Activated CD4-positive, alpha-beta T cell treated with anti-CD3 and anti-CD28 coated beads, Interleukin-2, amount 10 ng/mL, durations not matched to agents 7 days and 5 days (primary cell): ENCODE measurements around the gene SLTM. TPM values are rescaled to one million over a fixed set of nuclear protein-coding genes. Genes with fewer than 3 reads are reported as not detected.
"Not testable (repeated sequence)": the region's sequence is repeated elsewhere in the genome, so short reads cannot be mapped to it uniquely, and the experiment has no call there.

ENCODE experiments used
- CTCF ChIA-PET: fragments of 350-600 bp; sonication (Branson Sonifier 250); formaldehyde crosslinking; loops from one replicate; lab custom pipeline; 2021; ENCODE audit warnings: antibody characterized with exemption; lab: Charles Lee
- POLR2A ChIA-PET: fragments of 350-600 bp; sonication (Branson Sonifier 250); formaldehyde crosslinking; loops from one replicate; lab custom pipeline; 2021; ENCODE audit warnings: antibody characterized with exemption; lab: Charles Lee
- DNase-seq: peaks from one replicate; pipeline ENCODE4 v3.0.0-alpha.2; 2020
- H3K27ac Mint-ChIP-seq: one replicate; pipeline ENCODE4 v1.8.0; 2021; ENCODE audit warnings: mild to moderate bottlenecking, moderate library complexity, mixed read lengths
- H3K27me3 Mint-ChIP-seq: one replicate; pipeline ENCODE4 v1.8.0; 2021; ENCODE audit warnings: mixed read lengths
- H3K36me3 Mint-ChIP-seq: one replicate; pipeline ENCODE4 v1.8.0; 2021; ENCODE audit warnings: low read depth, mixed read lengths
- H3K4me1 Mint-ChIP-seq: one replicate; pipeline ENCODE4 v1.8.0; 2021; ENCODE audit warnings: mixed read lengths
- H3K4me3 Mint-ChIP-seq: one replicate; pipeline ENCODE4 v1.8.0; 2021; ENCODE audit warnings: mild to moderate bottlenecking, moderate library complexity, mixed read lengths
- H3K9me3 Mint-ChIP-seq: one replicate; pipeline ENCODE4 v1.8.0; 2021; ENCODE audit warnings: mixed read lengths
- total RNA-seq, 2 experiments: library from RNA; stranded (reverse); gene quantifications; one replicate each; pipeline ENCODE4 v1.2.3, GENCODE V29; 2021

Gene SLTM
- total RNA-seq, 2 experiments from 2014 or later: 116 to 128 TPM

DNA sequence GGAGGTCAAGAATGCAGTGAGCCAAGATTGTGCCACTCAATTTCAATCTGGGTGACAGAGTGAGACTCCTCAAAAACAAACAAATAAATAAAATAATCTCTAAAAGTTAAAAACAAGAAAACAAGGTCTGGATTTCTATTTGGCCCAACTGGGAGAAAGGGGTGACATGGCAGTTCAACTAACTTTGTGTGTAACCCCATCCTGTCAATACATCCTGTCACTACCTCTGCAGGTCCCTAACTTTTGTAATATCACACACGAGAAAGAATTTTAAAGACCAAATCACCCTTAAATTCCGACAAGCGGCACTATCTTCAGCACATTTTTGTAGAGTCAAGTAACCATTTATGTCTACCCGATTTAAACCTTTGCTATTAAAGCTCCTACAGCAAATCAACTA, 10.2 kb downstream of the SLTM start:
- Mint-ChIP-seq H3K9me3 (no peaks in the 10 kb centered on the region), H3K27me3 (no peaks in the 10 kb centered on the region), H3K4me3 (no peak overlapping the region), H3K27ac (peak overlapping the region; percentile 58), H3K36me3 (peaks cover 45% of the 10 kb centered on the region), H3K4me1 (peaks cover 36% of the 10 kb centered on the region)
- CTCF ChIA-PET: interaction anchor here (0.6 kb wide), 1 partner anchor 1199 kb away, joined by 3 read pairs; no protein-coding TSS in a partner anchor
- POLR2A ChIA-PET: no interaction called here
- DNase-seq: no peak

- Mint-ChIP-seq H3K36me3 (peaks cover 31% of the 10 kb centered on the region), H3K27me3 (no peaks in the 10 kb centered on the region), H3K4me1 (peaks cover 35% of the 10 kb centered on the region), H3K9me3 (no peaks in the 10 kb centered on the region), H3K4me3 (no peak overlapping the region), H3K27ac (no peak overlapping the region)
- ChIA-PET POLR2A (no interaction called here), CTCF (interaction anchor here (0.8 to 1.1 kb wide), 3 partner anchors 13 to 43 kb away, joined by 3 to 4 read pairs (median 3); no protein-coding TSS in a partner anchor)
- no peak for DNase-seq
Measured at GRCh38 chr15:58921267-58921790, 12.2 kb downstream of the SLTM start.

DNA sequence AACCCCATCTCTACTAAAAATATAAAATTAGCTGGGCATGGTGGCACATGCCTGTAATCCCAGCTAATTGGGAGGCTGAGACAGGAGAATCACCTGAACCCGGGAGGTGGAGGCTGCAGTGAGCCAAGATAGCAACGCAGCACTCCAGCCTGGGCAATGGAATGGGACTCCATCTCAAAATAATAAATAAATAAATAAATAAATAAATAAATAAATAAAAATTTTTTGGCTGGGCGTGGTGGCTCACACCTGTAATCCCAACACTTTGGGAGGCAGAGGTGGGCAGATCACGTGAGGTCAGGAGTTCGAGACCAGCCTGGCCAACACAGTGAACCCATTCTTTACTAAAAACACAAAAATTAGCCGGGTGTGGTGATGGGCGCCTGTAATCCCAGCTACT, 13.0 kb downstream of the SLTM start:
- POLR2A ChIA-PET, H3K4me3 Mint-ChIP-seq, H3K27ac Mint-ChIP-seq, CTCF ChIA-PET, H3K27me3 Mint-ChIP-seq, DNase-seq, H3K9me3 Mint-ChIP-seq: not testable (repeated sequence)
- H3K36me3 Mint-ChIP-seq: peaks cover 30% of the 10 kb centered on the region
- H3K4me1 Mint-ChIP-seq: peaks cover 30% of the 10 kb centered on the region

DNA sequence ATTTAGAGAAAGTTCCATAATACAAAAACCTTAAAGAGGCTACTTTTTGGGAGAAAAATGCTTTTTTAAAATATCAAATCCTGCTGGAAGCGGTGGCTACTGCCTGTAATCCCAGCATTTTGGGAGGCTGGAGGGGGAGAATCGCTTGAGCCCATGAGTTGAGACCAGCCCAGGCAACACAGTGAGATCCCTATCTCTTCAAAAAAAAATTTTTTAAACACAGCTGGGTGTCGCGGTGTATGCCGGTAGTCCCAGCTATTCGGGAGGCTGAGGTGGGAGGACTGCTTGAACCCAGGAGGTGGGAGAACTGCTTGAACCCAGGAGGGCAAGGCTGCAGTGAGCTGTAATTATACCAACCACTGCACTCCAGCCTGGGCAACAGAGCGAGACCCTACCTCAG, 14.2 kb downstream of the SLTM start:
- H3K9me3 Mint-ChIP-seq: no peaks in the 10 kb centered on the region
- ChIA-PET CTCF (no interaction called here), POLR2A (no interaction called here)
- H3K27me3 Mint-ChIP-seq: no peaks in the 10 kb centered on the region
- H3K4me1 Mint-ChIP-seq: peaks cover 19% of the 10 kb centered on the region
- no peak for DNase-seq
- no peak overlapping the region for H3K27ac Mint-ChIP-seq
- H3K4me3 Mint-ChIP-seq: no peak overlapping the region
- H3K36me3 Mint-ChIP-seq: peaks cover 34% of the 10 kb centered on the region

GRCh38 chr15:58918239-58918638, 15.2 kb downstream of the SLTM start:
- no peaks in the 10 kb centered on the region for H3K9me3 Mint-ChIP-seq
- no peak overlapping the region for H3K27ac Mint-ChIP-seq
- no peaks in the 10 kb centered on the region for H3K27me3 Mint-ChIP-seq
- no peak for DNase-seq
- H3K4me1 Mint-ChIP-seq: peaks cover 12% of the 10 kb centered on the region
- ChIA-PET POLR2A (no interaction called here), CTCF (interaction anchor here (1.7 kb wide), 1 partner anchor 12 kb away, joined by 3 read pairs; no protein-coding TSS in a partner anchor)
- peaks cover 35% of the 10 kb centered on the region for H3K36me3 Mint-ChIP-seq
- no peak overlapping the region for H3K4me3 Mint-ChIP-seq

DNA sequence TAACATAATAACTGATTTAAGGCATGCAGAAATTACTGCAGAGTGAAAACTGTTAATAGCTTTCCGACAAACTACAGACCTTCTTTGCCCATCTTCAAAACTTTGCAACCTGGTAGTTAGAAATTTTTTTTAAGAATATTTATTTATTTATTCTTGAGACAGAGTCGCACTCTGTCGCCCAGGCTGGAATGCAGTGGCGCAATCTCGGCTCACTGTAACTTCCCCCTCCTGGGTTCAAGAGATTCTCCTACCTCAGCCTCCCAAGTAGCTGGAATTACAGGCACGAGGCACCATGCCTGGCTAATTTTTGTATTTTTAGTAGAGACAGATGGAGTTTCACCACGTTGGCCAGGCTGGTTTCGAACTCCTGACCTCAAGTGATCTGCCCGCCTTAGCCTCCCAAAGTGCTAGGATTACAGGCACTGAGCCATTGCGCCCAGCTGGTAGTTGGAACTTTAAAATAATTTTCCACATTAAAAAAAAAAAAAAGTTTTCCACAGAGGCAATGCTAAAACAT, 15.8 kb downstream of the SLTM start:
- H3K9me3 Mint-ChIP-seq, H3K27ac Mint-ChIP-seq, DNase-seq, H3K27me3 Mint-ChIP-seq, POLR2A ChIA-PET, H3K4me1 Mint-ChIP-seq, H3K4me3 Mint-ChIP-seq: not testable (repeated sequence)
- CTCF ChIA-PET: interaction anchor here (0.6 to 1.7 kb wide), 2 partner anchors 13 to 329 kb away, joined by 3 to 4 read pairs; no protein-coding TSS in a partner anchor
- H3K36me3 Mint-ChIP-seq: peaks cover 34% of the 10 kb centered on the region

GRCh38 chr15:58916962-58917361, 16.5 kb downstream of the SLTM start:
- DNase-seq: no peak
- Mint-ChIP-seq H3K4me3 (no peak overlapping the region), H3K27me3 (no peaks in the 10 kb centered on the region), H3K27ac (no peak overlapping the region), H3K4me1 (peaks cover 7% of the 10 kb centered on the region), H3K36me3 (peaks cover 40% of the 10 kb centered on the region), H3K9me3 (no peaks in the 10 kb centered on the region)
- POLR2A ChIA-PET: no interaction called here
- CTCF ChIA-PET: interaction anchor here (0.6 to 1.7 kb wide), 4 partner anchors 14 to 330 kb away, joined by 3 to 6 read pairs (median 4); no protein-coding TSS in a partner anchor

- peaks cover 50% of the 10 kb centered on the region for H3K4me1 Mint-ChIP-seq
- POLR2A ChIA-PET: no interaction called here
- H3K4me3 Mint-ChIP-seq: no peak overlapping the region
- no peak for DNase-seq
- H3K27ac Mint-ChIP-seq: no peak overlapping the region
- CTCF ChIA-PET: no interaction called here
- H3K9me3 Mint-ChIP-seq: no peaks in the 10 kb centered on the region
- no peaks in the 10 kb centered on the region for H3K27me3 Mint-ChIP-seq
- peaks cover 70% of the 10 kb centered on the region for H3K36me3 Mint-ChIP-seq
Measured at GRCh38 chr15:58910456-58910855, 23.0 kb downstream of the SLTM start.

GRCh38 chr15:58909616-58910015, 23.9 kb downstream of the SLTM start:
- Mint-ChIP-seq H3K4me1 (peaks cover 50% of the 10 kb centered on the region), H3K27me3 (no peaks in the 10 kb centered on the region), H3K27ac (no peak overlapping the region)

DNA sequence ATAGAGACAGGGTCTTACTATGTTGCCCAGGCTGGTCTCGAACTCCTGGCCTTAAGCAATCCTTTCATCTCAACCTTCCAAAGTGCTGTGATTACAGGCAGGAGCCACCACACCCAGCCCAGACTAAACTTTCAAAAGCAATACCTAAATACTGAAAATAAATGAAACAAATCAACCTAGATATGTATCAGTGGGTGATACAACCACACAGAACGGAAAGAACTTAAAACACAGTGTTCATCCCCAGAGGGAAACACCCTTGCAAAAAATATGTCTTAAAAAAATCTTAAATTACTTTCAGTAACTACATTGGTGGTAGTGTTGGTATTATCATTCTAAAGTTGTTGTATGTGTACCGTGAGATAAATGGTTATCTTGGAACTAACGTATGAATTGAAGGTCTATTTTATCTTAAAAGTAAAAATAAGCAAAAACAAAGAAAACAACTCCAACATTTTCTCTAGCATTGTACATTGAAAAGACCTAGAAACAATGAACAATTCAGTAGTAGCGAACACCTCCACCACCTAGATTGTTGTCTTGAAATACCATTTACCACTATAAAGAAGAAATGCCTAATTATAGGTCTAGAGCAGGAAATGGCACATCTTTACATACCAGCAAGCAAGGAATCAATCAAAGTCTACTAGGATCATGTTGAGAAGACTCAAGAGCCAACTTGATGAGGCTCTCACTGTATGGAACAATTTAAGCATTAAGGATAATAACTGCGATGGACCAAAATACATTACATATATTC, 24.7 kb downstream of the SLTM start:
- ChIA-PET POLR2A (no interaction called here), CTCF (interaction anchor here (0.8 kb wide), 1 partner anchor 13 kb away, joined by 3 read pairs; no protein-coding TSS in a partner anchor)
- Mint-ChIP-seq H3K4me1 (peaks cover 50% of the 10 kb centered on the region), H3K27me3 (no peaks in the 10 kb centered on the region), H3K27ac (peak overlapping the region; percentile 86), H3K4me3 (peak overlapping the region; percentile 43), H3K36me3 (peaks cover 58% of the 10 kb centered on the region), H3K9me3 (no peaks in the 10 kb centered on the region)
- DNase-seq: no peak

More at GRCh38 chr15:58909616-58910015, 23.9 kb downstream of the SLTM start:
- DNase-seq: no peak
- no peak overlapping the region for H3K4me3 Mint-ChIP-seq
- ChIA-PET POLR2A (no interaction called here), CTCF (no interaction called here)
- peaks cover 66% of the 10 kb centered on the region for H3K36me3 Mint-ChIP-seq
- no peaks in the 10 kb centered on the region for H3K9me3 Mint-ChIP-seq

- POLR2A ChIA-PET: no interaction called here
- no peak overlapping the region for H3K27ac Mint-ChIP-seq
- no peaks in the 10 kb centered on the region for H3K27me3 Mint-ChIP-seq
- CTCF ChIA-PET: interaction anchor here (1.0 to 1.1 kb wide), 2 partner anchors 16 to 20 kb away, joined by 3 to 4 read pairs; no protein-coding TSS in a partner anchor
- H3K4me1 Mint-ChIP-seq: peaks cover 9% of the 10 kb centered on the region
- no peaks in the 10 kb centered on the region for H3K9me3 Mint-ChIP-seq
- H3K36me3 Mint-ChIP-seq: peaks cover 39% of the 10 kb centered on the region
- DNase-seq: no peak
- H3K4me3 Mint-ChIP-seq: no peak overlapping the region
Measured at GRCh38 chr15:58900631-58901030, 32.8 kb downstream of the SLTM start.

GRCh38 chr15:58898150-58898680, 35.3 kb downstream of the SLTM start:
- Mint-ChIP-seq H3K27ac (no peak overlapping the region), H3K9me3 (no peaks in the 10 kb centered on the region), H3K4me3 (no peak overlapping the region), H3K4me1 (peaks cover 9% of the 10 kb centered on the region), H3K27me3 (no peaks in the 10 kb centered on the region), H3K36me3 (peaks cover 57% of the 10 kb centered on the region)
- POLR2A ChIA-PET: interaction anchor here (0.7 kb wide), 1 partner anchor 555 kb away, joined by 4 read pairs; no protein-coding TSS in a partner anchor
- no peak for DNase-seq
- CTCF ChIA-PET: no interaction called here

GRCh38 chr15:58889363-58889762, 44.1 kb downstream of the SLTM start:
- Mint-ChIP-seq H3K4me3 (no peak overlapping the region), H3K9me3 (no peaks in the 10 kb centered on the region), H3K36me3 (peaks cover 76% of the 10 kb centered on the region), H3K27ac (no peak overlapping the region), H3K27me3 (no peaks in the 10 kb centered on the region), H3K4me1 (peaks cover 4% of the 10 kb centered on the region)
- CTCF ChIA-PET: no interaction called here
- POLR2A ChIA-PET: no interaction called here
- DNase-seq: no peak
